Transverse colon (tissue), 4 donors: ENCODE results near the gene TRPM1. TPM values are rescaled to one million over a fixed set of nuclear protein-coding genes. Genes with fewer than 3 reads are reported as not detected.

Experiments used
- DNase-seq: peaks from one replicate; pipeline ENCODE4 v3.0.0-alpha.2; 2019
- H3K27ac ChIP-seq, 4 donors: fragments of 200-600 bp; sonication (generic); 2 replicates each; pipeline ENCODE4 v1.5.1; 2016 to 2018; ENCODE audit warnings: inconsistent platforms in 4 of 4
- H3K27me3 ChIP-seq: fragments of 200-600 bp; sonication (generic); 2 replicates; pipeline ENCODE4 v1.5.1; 2017; ENCODE audit warnings: inconsistent platforms
- H3K36me3 ChIP-seq, 4 donors: fragments of 200-600 bp; sonication (generic); 2 replicates each; pipeline ENCODE4 v1.5.1; 2017 to 2019; ENCODE audit warnings: inconsistent platforms in 4 of 4
- H3K4me1 ChIP-seq, 4 donors: fragments of 200-600 bp; sonication (generic); 2 replicates each; pipeline ENCODE4 v1.5.1; 2017 to 2020; ENCODE audit warnings: inconsistent platforms in 4 of 4
- H3K4me3 ChIP-seq, 4 donors: fragments of 200-600 bp; sonication (generic); 1 replicate in 1 of 4; 2 replicates in 3 of 4; pipeline versions ENCODE4 v1.5.1 to v1.6.1; 2017 to 2019; ENCODE audit warnings: inconsistent platforms in 4 of 4
- H3K9me3 ChIP-seq, 2 donors: fragments of 200-600 bp; sonication (generic); 2 replicates each; pipeline ENCODE4 v1.5.1; 2017 to 2019; ENCODE audit warnings: inconsistent platforms in 2 of 2
- EP300 ChIP-seq: sonication (generic); formaldehyde crosslinking; IDR thresholded peaks from one replicate; pipeline ENCODE4 v1.6.1; 2017; ENCODE audit warnings: antibody characterized with exemption, low read depth
- POLR2A ChIP-seq: fragments of 450-650 bp; IDR thresholded peaks from one replicate; pipeline ENCODE4 v1.6.1; 2016; ENCODE audit warnings: antibody characterized with exemption, mild to moderate bottlenecking, moderate library complexity
- POLR2AphosphoS5 ChIP-seq, 3 donors: sonication (generic); formaldehyde crosslinking; IDR thresholded peaks; one replicate each; pipeline ENCODE4 v1.6.1; 2016; ENCODE audit warnings: antibody characterized with exemption in 3 of 3
- WGBS, 2 donors: methylation state at CpG; one replicate each; pipeline ENCODE4 v1.1.5; 2018; ENCODE audit warnings: low coverage in 1 of 2; 5-methylcytosine and 5-hydroxymethylcytosine counted together
- in situ Hi-C, 4 donors: fragments of 200-750 bp; cut with MboI; loops; one replicate each; pipeline versions ENCODE4 v1.15.0 to v1.15.1; 2017; ENCODE audit warnings: low sequenced_read_pairs in 3 of 4, low pct_ligation_motif_present in 1 of 4, low pct_unique_long_range_greater_than_20kb in 1 of 4
- intact Hi-C: fragments of 100-400 bp; cut with DNase I; formaldehyde crosslinking; loops from one replicate; pipeline ENCODE4 v1.15.1; 2023; ENCODE audit warnings: low total_unique reads
- total RNA-seq, 4 donors: library from RNA; depleted of rRNA; stranded (reverse); fragments of >200 nt; gene quantifications; one replicate each; pipeline ENCODE4 v1.1.0, GENCODE V29; 2016
- TF ChIP-seq, protein P1 (sequence below), 5 experiments: fragments of 200-600 bp in 3 of 5; fragments of 450-650 bp in 2 of 5; sonication (generic) in 3 of 5; IDR thresholded peaks; 1 replicate in 2 of 5; 2 replicates in 3 of 5; pipeline ENCODE4 v1.5.1; 2016 to 2017; ENCODE audit warnings: antibody characterized with exemption in 5 of 5, inconsistent platforms in 3 of 5, mild to moderate bottlenecking in 2 of 5, moderate library complexity in 1 of 5

Gene TRPM1
- total RNA-seq, 4 donors from 2014 or later: not detected

DNA sequence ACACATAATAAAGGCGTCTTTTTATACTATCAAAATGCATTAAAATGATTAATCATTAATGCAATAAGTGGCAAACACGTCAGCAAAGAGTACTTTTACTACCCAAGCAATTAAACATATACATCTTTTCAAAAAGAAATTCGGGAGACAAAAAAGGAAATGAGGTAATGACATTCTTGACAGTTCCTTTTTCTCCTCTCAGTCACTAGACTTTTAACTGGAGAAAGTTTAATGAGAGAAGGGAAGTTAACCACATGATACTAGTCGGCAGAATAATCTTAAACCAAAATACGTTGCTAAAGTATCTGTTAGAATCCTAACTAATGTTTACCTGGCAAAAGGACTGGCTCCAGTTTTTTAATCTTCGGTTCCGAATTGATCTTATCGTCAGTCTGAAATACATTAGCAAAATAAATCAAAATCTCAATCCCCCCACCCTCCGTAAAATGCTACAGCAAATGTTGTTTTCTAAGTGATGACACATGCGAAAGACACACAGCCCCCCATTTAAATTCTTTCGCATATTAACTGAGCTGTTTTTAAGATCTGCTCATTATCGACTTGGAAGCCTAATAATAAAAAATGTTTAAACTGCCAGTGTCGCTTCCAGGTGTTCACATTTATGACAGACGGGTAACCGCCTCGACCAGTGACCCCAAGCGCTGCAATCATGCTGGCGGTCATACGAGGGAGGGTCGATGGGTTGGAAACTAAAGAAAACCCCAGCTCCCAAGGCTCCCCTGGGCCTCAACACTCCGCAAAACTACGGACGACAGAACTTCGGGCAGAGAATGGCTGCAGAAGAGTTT lies 110.9 kb downstream of the TRPM1 start:
- Histone ChIP-seq H3K4me1 (peaks cover 13 to 40% (median 27%) of the 10 kb centered on the region in 4 donors), H3K27ac (peak overlapping the region; percentile 97 to 99 (median 98)), H3K9me3 (no peaks in the 10 kb centered on the region), H3K27me3 (no peaks in the 10 kb centered on the region), H3K4me3 (peak overlapping the region; percentile 81 to 96 (median 90)), H3K36me3 (no peaks in the 10 kb centered on the region)
- intact Hi-C loops: no loop called here
- WGBS, 2 donors: 2 to 3% methylated on average over 13 to 19 of the region's 24 CpGs
- DNase-seq: peak; percentile 33
- in situ Hi-C loops: no loop called here
- TF ChIP-seq EP300 (no peak), POLR2AphosphoS5 (IDR thresholded peaks at IDR 0.05) (no peak), POLR2A (no peak)
- TF ChIP-seq, protein P1, sequence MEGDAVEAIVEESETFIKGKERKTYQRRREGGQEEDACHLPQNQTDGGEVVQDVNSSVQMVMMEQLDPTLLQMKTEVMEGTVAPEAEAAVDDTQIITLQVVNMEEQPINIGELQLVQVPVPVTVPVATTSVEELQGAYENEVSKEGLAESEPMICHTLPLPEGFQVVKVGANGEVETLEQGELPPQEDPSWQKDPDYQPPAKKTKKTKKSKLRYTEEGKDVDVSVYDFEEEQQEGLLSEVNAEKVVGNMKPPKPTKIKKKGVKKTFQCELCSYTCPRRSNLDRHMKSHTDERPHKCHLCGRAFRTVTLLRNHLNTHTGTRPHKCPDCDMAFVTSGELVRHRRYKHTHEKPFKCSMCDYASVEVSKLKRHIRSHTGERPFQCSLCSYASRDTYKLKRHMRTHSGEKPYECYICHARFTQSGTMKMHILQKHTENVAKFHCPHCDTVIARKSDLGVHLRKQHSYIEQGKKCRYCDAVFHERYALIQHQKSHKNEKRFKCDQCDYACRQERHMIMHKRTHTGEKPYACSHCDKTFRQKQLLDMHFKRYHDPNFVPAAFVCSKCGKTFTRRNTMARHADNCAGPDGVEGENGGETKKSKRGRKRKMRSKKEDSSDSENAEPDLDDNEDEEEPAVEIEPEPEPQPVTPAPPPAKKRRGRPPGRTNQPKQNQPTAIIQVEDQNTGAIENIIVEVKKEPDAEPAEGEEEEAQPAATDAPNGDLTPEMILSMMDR (IDR thresholded peaks at IDR 0.05): no peak

DNA sequence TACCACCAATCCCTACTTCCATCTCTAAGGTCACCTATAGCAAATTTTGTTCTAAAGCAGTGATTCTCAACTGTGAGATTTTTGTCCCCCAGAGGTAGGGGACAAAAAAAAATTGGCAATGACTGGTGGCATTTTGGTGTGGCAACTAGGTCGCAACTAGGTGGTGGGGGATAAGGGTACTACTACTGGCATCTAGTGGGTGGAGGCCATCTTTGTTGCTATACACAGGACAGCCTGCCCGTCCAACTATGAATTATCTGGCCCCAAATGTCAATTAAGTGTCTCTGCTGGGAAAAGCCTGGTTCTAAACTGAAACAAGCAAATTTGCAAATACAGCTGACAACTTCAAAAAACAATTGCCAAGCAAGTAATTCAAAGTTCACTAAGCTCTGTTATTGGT lies 111.5 kb downstream of the TRPM1 start:
- intact Hi-C loops (no loop called here), in situ Hi-C loops (no loop called here)
- no peaks in the 10 kb centered on the region for H3K27me3 ChIP-seq
- TF ChIP-seq, protein P1 (IDR thresholded peaks at IDR 0.05): peak in 1 of 5 experiments; percentile 24
- no peak for TF ChIP-seq POLR2AphosphoS5 (IDR thresholded peaks at IDR 0.05)
- TF ChIP-seq POLR2A: no peak
- DNase-seq: no peak
- H3K9me3 ChIP-seq: no peaks in the 10 kb centered on the region
- peak overlapping the region; percentile 97 to 99 (median 98) for H3K27ac ChIP-seq
- no peaks in the 10 kb centered on the region for H3K36me3 ChIP-seq
- peak overlapping the region in 3 of 4 donors; percentile 81 to 96 (median 86) for H3K4me3 ChIP-seq
- peaks cover 19 to 46% (median 33%) of the 10 kb centered on the region in 4 donors for H3K4me1 ChIP-seq
- 54% methylated on average over 2 of the region's 2 CpGs; no CpG with 5 or more reads in 1 of the 2 donors for WGBS, 2 donors

DNA sequence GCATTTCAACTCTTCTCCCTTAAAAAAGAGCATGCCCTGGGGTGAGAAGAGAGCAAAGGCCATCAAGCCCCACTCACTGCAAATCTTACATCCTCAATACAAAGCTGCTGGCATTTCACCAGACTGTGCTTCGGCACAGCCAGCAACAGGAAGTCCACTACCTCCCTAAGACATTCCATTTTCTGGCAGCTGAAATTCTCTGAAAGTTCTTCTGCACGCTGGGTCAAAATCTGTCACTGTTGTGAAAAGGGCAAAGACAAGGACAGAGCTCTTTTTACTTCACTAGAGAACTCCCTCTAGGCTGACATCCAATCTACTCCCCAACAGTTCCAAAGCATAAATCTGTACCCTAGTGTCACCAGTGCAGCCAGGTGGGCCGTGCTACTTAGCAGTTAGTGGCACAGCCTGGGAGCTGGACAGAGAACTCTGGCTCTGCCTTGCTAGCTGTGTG lies 116.4 kb downstream of the TRPM1 start:
- no peaks in the 10 kb centered on the region for H3K9me3 ChIP-seq
- H3K4me1 ChIP-seq: peaks cover 23 to 57% (median 44%) of the 10 kb centered on the region in 4 donors
- in situ Hi-C loops: no loop called here
- WGBS, 2 donors: 20 to 41% methylated on average over 2 to 3 of the region's 3 CpGs
- no peaks in the 10 kb centered on the region for H3K27me3 ChIP-seq
- TF ChIP-seq, protein P1 (IDR thresholded peaks at IDR 0.05): no peak
- no peak for TF ChIP-seq POLR2AphosphoS5 (IDR thresholded peaks at IDR 0.05)
- no peak for TF ChIP-seq EP300
- TF ChIP-seq POLR2A: no peak
- intact Hi-C loops: no loop called here
- H3K4me3 ChIP-seq: no peak overlapping the region
- peak overlapping the region in 3 of 4 donors; percentile 13 to 47 (median 37) for H3K27ac ChIP-seq
- H3K36me3 ChIP-seq: peaks cover 0 to 4% (median 0%) of the 10 kb centered on the region in 4 donors
- peak; percentile 29 for DNase-seq

DNA sequence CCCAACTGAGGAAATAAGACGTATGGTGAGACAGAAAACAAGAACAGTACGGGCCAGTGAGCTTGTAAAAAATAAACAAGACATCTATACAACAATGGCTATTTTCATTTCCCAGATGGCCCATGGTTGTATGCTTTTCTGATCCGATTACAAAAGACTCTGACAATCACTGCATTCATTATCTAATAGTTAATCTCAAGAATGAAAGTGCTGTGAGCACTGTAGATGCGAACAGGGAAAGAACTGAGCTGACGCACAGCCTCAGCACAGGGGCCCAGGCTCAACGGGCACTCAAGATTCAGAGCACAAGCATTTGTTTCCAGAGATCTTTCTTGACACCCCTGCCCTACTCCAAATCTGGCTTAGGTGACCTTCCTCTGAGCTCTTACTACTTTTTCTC lies 117.0 kb downstream of the TRPM1 start:
- TF ChIP-seq POLR2AphosphoS5 (IDR thresholded peaks at IDR 0.05) (no peak), POLR2A (no peak), EP300 (no peak)
- TF ChIP-seq, protein P1 (IDR thresholded peaks at IDR 0.05): no peak

More for the DNA sequence above, 117.0 kb downstream of the TRPM1 start:
- H3K4me3 ChIP-seq: no peak overlapping the region
- no peak for DNase-seq
- peak overlapping the region in 3 of 4 donors; percentile 13 to 47 (median 37) for H3K27ac ChIP-seq
- peaks cover 17 to 57% (median 39%) of the 10 kb centered on the region in 4 donors for H3K4me1 ChIP-seq
- in situ Hi-C loops: no loop called here
- no peaks in the 10 kb centered on the region for H3K27me3 ChIP-seq
- WGBS, 2 donors: 33 to 36% methylated on average over 6 of the region's 6 CpGs
- H3K9me3 ChIP-seq: no peaks in the 10 kb centered on the region
- intact Hi-C loops: no loop called here
- peaks cover 0 to 4% (median 0%) of the 10 kb centered on the region in 4 donors for H3K36me3 ChIP-seq
